ENCODE measurements around the gene SLC35F1. TPM values are rescaled to one million over a fixed set of nuclear protein-coding genes. Genes with fewer than 3 reads are reported as not detected.

SLC35F1 gene
- total RNA-seq, 1 experiment from 2014 or later, result not detected

DNA sequence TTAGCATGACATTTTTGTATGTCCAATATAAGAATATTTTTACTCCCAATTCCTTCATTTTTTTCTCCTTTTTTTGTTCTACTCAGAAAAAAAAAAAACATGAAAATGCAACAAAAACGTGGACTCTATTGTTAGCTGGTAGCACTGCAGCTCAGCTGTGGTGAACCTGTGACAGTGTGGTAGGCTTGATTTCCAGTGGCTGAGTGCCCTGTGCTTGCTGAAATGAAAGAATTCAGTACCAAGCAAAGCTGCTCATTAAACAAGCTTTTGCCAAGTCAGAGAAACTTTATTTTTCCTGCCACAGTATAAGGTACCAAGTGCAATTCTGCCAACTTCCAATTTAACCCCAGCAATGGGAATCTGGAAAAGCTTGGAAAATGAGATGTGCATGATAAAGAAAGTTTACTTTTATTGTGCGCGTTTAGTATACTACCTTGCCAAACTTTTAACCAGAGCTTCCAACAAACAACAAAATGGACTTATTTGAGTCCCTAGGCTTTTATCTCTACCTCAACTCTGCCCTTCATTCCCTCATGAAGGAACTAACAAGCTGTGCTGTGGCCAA lies 215.2 kb downstream of the SLC35F1 start:
- no peak for DNase-seq (ENCODE audit: unreplicated experiment)
- no peaks in the 10 kb centered on the region for H3K9me3 Mint-ChIP-seq (ENCODE audit: unreplicated experiment)
- H3K36me3 Mint-ChIP-seq (ENCODE audit: insufficient read depth, unreplicated experiment), result no peaks in the 10 kb centered on the region
- intact Hi-C loops (cut with micrococcal nuclease), result no loop called here
- no peaks in the 10 kb centered on the region for H3K27me3 Mint-ChIP-seq (ENCODE audit: insufficient read depth, unreplicated experiment)
- CTCF ChIA-PET, result interaction anchor here (0.7 to 0.8 kb wide), 2 partner anchors 39 to 42 kb away, joined by 3 to 5 read pairs; no protein-coding TSS in a partner anchor
- no peak overlapping the region for H3K27ac Mint-ChIP-seq (ENCODE audit: low read depth, unreplicated experiment)
- no peak overlapping the region for H3K4me3 Mint-ChIP-seq (ENCODE audit: unreplicated experiment)
- TF ChIP-seq, protein P1, sequence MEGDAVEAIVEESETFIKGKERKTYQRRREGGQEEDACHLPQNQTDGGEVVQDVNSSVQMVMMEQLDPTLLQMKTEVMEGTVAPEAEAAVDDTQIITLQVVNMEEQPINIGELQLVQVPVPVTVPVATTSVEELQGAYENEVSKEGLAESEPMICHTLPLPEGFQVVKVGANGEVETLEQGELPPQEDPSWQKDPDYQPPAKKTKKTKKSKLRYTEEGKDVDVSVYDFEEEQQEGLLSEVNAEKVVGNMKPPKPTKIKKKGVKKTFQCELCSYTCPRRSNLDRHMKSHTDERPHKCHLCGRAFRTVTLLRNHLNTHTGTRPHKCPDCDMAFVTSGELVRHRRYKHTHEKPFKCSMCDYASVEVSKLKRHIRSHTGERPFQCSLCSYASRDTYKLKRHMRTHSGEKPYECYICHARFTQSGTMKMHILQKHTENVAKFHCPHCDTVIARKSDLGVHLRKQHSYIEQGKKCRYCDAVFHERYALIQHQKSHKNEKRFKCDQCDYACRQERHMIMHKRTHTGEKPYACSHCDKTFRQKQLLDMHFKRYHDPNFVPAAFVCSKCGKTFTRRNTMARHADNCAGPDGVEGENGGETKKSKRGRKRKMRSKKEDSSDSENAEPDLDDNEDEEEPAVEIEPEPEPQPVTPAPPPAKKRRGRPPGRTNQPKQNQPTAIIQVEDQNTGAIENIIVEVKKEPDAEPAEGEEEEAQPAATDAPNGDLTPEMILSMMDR (IDR thresholded peaks at IDR 0.05; ENCODE audit: unreplicated experiment), result no peak
- BruUV-seq (replicated peaks), result no TSS peak
- POLR2A ChIA-PET, result no interaction called here
- H3K4me1 Mint-ChIP-seq (ENCODE audit: insufficient read depth, unreplicated experiment), result no peaks in the 10 kb centered on the region

DNA sequence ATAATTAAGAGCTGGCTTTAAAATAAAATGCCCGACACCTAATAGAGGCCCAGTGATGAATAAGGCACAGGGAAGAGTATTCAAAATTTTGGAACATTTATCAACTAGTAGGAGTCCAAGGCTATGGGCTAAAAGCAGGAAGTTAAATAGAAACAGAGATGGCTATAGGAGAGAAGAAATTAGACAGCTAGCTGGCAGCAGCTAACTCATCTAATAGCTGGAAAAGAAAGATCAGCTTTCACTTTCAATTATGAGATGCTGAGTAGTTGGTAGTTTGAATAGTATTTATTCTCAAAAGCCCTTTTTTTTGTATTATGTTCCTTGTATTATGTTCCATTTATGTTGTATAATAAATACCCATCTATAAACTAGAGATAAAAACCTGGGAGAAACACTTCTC lies 215.7 kb downstream of the SLC35F1 start:
- H3K36me3 Mint-ChIP-seq (ENCODE audit: insufficient read depth, unreplicated experiment), result no peaks in the 10 kb centered on the region
- no peaks in the 10 kb centered on the region for H3K27me3 Mint-ChIP-seq (ENCODE audit: insufficient read depth, unreplicated experiment)
- H3K4me3 Mint-ChIP-seq (ENCODE audit: unreplicated experiment), result no peak overlapping the region
- no peak overlapping the region for H3K27ac Mint-ChIP-seq (ENCODE audit: low read depth, unreplicated experiment)
- POLR2A ChIA-PET, result no interaction called here
- H3K4me1 Mint-ChIP-seq (ENCODE audit: insufficient read depth, unreplicated experiment), result no peaks in the 10 kb centered on the region
- intact Hi-C loops (cut with micrococcal nuclease), result no loop called here
- BruUV-seq (replicated peaks), result no TSS peak
- TF ChIP-seq, protein P1 (IDR thresholded peaks at IDR 0.05; ENCODE audit: unreplicated experiment), result no peak
- no peaks in the 10 kb centered on the region for H3K9me3 Mint-ChIP-seq (ENCODE audit: unreplicated experiment)
- CTCF ChIA-PET, result no interaction called here
- no peak for DNase-seq (ENCODE audit: unreplicated experiment)

DNA sequence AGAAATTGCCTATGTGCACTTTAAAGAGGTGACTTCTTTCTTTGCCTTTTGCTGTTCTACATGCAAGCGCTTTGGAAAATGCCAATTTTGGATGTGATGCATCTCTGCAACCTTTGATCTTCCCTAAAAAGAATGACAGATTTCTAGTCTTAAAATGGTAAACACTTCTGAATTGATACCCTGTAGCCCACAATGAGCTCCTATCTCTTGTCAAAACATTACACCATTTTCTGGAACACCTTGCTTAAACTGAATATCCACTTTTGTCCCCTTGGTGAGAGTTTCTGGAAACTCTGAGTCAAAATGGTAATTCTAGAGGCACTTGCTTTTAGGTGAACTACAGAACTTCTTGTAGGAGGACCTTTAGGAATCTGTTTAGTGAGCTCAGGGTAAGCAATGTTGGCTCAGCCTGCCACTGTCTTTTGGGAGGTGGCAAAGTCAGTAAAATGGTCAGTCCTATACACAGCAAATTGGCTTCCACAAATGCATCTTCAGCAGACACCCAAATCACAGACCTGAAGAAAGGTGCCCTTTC lies 216.5 kb downstream of the SLC35F1 start:
- ChIA-PET POLR2A (no interaction called here), CTCF (no interaction called here)
- DNase-seq (ENCODE audit: unreplicated experiment), result no peak
- no peaks in the 10 kb centered on the region for H3K4me1 Mint-ChIP-seq (ENCODE audit: insufficient read depth, unreplicated experiment)
- no peaks in the 10 kb centered on the region for H3K9me3 Mint-ChIP-seq (ENCODE audit: unreplicated experiment)
- no peak overlapping the region for H3K4me3 Mint-ChIP-seq (ENCODE audit: unreplicated experiment)
- no peaks in the 10 kb centered on the region for H3K36me3 Mint-ChIP-seq (ENCODE audit: insufficient read depth, unreplicated experiment)
- BruUV-seq (replicated peaks), result no TSS peak
- TF ChIP-seq, protein P1 (IDR thresholded peaks at IDR 0.05; ENCODE audit: unreplicated experiment), result no peak
- intact Hi-C loops (cut with micrococcal nuclease), result no loop called here
- H3K27ac Mint-ChIP-seq (ENCODE audit: low read depth, unreplicated experiment), result no peak overlapping the region
- H3K27me3 Mint-ChIP-seq (ENCODE audit: insufficient read depth, unreplicated experiment), result no peaks in the 10 kb centered on the region

DNA sequence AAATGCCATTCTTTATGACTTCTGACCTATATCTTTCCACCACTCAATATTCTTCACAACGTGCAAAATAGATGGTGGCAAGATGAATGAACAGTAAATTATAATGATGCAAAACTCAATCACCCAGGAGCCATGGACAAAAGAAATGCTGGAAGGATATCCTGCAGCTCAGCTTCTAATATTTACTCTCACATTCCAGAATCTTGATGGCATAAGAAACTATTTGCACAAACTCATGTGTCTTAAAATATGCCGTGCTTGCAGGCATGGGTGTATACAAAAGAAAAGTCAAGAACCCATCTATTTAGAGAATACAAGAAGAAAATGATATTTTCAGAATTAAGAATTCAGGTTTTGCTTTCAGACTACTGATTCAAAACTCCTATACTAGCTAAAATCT lies 217.8 kb downstream of the SLC35F1 start:
- H3K4me1 Mint-ChIP-seq (ENCODE audit: insufficient read depth, unreplicated experiment), result no peaks in the 10 kb centered on the region
- no peak for DNase-seq (ENCODE audit: unreplicated experiment)
- H3K9me3 Mint-ChIP-seq (ENCODE audit: unreplicated experiment), result no peaks in the 10 kb centered on the region
- H3K36me3 Mint-ChIP-seq (ENCODE audit: insufficient read depth, unreplicated experiment), result no peaks in the 10 kb centered on the region
- BruUV-seq (replicated peaks), result no TSS peak
- CTCF ChIA-PET, result no interaction called here
- H3K4me3 Mint-ChIP-seq (ENCODE audit: unreplicated experiment), result no peak overlapping the region
- H3K27me3 Mint-ChIP-seq (ENCODE audit: insufficient read depth, unreplicated experiment), result no peaks in the 10 kb centered on the region
- POLR2A ChIA-PET, result no interaction called here
- TF ChIP-seq, protein P1 (IDR thresholded peaks at IDR 0.05; ENCODE audit: unreplicated experiment), result no peak
- intact Hi-C loops (cut with micrococcal nuclease), result no loop called here
- no peak overlapping the region for H3K27ac Mint-ChIP-seq (ENCODE audit: low read depth, unreplicated experiment)
